ENCODE data around the gene KCNMB1.

Gene KCNMB1

DNA sequence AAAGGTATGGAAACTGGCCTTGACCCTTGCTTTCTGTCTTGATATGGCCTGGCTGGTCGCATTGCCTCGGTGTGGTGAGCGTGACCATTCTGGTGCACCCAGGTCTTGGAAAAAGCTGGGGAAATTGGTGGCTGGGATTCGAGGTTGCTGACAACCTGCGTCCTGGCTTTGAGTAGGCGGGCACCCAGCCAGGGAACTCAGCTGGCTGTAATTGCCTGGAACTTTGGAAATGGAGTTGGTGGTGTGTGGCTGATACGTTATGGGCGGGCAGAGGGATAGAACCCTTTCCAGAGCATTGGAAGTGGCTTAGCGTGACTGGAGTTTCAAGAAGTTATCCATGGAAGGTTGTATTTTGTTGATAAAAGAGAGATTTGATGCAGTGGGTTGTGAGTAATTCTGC is 35.2 kb downstream of the KCNMB1 start:
- intact Hi-C loops (cut with DNase I), result no loop called here
- no peak for DNase-seq

DNA sequence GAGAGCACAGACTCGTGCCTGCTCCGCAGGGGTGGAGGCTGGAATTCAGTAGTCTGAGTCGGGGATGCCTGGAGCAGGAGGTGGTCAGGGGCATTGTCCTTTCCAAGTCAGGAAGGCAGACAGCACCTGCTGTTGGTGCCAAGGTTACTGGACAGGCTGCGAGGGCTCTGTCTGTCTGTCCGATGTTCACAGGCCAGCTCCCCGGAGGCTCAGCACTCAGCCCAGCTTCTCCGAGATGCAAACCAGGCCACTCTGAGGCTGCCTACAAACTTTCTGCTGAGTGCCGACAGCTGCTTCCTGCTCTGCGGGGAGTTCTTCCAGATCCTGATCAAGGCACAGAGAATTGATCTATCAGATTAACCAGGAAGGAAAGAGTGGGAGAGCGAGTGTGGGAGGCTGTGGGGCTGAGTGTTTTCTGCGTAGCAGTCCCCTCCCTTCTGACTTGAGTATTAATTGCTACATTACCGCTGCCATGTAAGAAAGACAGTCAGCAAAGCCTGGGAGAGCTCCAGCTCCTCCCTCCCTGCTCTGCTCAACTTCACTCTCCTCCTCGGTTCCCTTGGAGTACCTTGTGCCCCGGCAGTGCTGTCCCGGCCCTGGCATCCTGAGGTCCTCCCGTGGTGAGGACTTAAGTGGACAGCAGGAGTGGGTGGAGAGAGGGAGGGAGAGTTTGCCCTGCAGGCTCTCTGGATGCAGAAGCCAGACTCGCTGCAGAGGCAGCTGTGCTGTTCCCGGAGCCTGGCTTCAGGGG is 36.0 kb downstream of the KCNMB1 start:
- intact Hi-C loops (cut with DNase I), result no loop called here

DNA sequence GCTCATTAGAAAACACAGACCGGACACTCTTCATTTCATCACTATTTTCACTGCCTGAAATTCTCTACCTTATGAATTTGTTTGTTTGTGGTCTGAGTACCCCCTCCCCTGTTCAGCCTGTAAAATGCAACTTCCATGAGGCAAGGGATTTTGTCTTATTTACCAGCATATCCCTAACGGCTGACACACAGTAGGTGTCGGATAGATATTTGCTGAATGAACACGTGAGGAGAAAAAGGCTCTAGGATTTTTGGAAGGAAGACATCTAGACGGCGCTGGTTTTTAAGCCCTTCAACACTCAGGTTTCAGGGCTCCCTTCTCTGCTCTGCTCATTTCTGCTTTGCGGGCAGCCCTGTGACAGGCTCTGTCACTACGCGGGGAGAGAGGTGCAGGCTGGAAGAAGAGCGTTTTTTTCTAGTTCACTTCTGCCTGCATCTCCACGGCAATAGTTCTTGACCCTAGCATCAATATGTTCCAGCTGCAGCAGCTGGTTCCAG is 41.0 kb downstream of the KCNMB1 start:
- DNase-seq, result no peak
- intact Hi-C loops (cut with DNase I), result loop anchor here (5.0 kb wide), 1 partner anchor 121 kb away; no protein-coding TSS in a partner anchor

More for the DNA sequence above, 36.0 kb downstream of the KCNMB1 start:
- peak in 10 of 42 donors; percentile 12 to 51 (median 30) for DNase-seq

DNA sequence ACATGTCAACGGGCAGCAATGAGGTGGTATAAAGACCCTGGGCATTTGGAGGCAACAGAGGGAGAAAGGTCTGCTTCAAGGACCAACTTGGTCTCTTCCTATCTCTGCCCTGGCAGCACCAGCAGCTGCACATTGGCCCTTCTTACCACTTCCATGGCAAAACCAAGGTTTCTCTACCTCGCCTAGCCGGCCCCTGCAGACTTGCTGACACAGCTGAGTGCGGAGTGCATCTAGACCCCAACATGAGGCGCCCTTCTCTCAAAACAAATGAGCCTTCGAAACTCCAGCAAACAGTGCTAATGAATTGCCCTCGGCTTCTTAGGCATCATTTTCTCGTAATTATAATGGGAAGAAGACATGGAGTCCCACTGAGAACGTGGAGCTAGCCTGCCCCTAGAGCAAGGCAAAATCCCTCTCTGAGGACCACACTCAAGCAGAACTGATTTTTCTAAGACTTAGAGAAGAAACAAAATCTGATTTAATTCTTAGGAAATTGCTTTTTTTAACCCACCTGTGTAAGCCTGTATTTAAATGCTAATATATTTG is 42.1 kb downstream of the KCNMB1 start:
- no peak for DNase-seq
- intact Hi-C loops (cut with DNase I), result loop anchor here (5.0 kb wide), 1 partner anchor 120 kb away; no protein-coding TSS in a partner anchor

DNA sequence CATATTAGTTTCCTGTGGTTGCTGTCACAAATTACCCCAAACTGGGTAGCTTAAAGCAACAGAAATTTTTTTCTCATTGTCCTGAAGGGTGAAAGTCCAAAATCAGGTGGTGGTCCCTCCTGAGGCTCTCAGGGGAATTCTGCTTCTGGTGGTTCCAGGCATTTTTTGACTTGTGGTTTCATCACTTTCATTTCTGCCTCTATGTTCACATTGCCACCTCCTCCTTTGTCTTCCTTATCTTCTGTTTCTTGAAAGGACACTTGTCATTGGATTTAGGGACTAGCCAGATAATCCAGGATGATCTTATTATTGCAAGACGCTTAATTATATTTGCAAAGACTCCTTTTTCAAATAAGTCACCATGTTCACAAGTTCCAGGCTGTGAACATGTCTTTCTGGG is 43.2 kb downstream of the KCNMB1 start:
- intact Hi-C loops (cut with DNase I), result loop anchor here (5.0 kb wide), 1 partner anchor 119 kb away; no protein-coding TSS in a partner anchor
- DNase-seq, result no peak

DNA sequence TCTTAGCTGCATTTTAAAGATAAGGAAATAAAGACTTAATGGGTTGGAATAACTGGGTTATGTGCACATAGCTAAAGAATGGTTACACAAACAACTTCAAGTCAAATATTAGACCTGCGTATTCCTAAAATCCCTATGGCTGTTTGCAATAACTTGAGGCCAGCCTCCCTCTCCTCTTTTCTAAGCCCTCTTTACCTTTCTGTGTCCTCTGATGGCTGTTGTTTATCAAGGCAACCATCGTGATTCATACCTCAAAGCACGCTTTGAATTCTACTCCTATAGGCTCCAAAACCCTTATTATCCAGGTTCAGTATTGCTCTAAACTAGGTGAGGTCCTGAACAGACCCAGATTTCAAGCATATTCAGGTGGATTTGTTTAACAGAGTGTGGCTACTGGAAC is 46.0 kb downstream of the KCNMB1 start:
- no peak for DNase-seq
- intact Hi-C loops (cut with DNase I), result no loop called here

DNA sequence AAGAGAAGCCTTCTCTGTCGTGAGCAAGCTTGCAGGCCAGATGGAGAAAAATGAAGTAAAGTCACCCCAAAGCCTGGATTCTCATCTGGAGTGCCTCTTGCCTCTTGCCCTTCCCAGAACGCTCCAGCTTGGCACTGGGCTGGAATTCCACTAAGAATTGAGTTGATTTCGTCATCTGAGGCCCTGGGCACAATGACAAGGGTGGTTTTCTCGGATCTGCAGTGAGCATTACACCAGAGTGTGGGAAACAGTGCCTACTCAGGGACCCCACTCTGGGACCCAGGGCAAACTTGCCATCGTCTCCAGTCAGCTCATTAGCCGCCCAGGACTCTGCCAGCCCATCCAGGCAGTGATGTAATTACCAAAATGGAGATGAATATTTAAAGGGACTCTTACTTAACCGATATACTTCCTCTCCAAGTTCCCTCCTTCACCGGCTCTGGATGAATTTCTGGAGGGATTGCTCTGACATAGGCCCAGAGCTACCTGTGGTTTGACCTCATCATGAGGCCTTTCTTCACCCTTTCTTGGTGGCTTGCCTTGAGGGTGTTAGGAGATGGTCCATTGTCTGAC is 46.9 kb downstream of the KCNMB1 start:
- intact Hi-C loops (cut with DNase I), result no loop called here
- no peak for DNase-seq

DNA sequence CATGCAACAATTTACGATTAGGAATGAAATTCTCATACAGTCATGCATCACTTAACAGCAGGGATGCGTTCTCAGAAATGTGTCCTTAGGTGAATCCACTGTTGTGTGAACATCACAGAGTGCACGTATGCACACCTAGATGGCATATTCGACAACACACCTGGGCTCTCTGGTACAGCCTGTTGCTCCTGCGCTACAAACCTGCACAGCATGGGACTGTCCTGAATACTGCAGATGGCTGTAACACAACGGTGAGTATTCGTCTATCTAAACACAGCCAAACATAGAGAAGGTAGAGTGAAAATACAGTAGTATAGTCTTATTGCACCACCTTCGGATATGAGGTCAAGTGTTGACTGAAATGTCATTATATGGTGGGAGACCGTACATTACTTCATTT is 47.6 kb downstream of the KCNMB1 start:
- no peak for DNase-seq
- intact Hi-C loops (cut with DNase I), result no loop called here

DNA sequence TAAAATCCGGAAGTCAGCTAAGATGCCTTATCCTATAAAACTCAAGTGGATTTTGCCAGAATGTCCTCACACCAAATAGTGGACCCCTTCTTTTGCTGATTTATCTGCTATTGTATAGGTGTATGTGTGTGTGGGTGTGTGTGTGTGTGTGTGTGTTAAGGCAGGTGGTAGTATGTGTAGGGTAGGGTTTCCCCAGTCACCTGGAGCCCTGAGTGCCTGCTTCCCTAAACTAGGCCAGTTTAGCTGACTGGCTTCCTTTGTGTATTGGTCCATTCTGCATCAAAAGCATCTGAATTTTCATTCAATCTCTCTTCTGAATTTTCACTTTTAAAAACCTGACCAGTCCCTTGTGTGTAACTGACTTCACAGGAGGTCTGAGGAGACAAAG is 49.4 kb downstream of the KCNMB1 start:
- DNase-seq, result no peak
- intact Hi-C loops (cut with DNase I), result no loop called here

DNA sequence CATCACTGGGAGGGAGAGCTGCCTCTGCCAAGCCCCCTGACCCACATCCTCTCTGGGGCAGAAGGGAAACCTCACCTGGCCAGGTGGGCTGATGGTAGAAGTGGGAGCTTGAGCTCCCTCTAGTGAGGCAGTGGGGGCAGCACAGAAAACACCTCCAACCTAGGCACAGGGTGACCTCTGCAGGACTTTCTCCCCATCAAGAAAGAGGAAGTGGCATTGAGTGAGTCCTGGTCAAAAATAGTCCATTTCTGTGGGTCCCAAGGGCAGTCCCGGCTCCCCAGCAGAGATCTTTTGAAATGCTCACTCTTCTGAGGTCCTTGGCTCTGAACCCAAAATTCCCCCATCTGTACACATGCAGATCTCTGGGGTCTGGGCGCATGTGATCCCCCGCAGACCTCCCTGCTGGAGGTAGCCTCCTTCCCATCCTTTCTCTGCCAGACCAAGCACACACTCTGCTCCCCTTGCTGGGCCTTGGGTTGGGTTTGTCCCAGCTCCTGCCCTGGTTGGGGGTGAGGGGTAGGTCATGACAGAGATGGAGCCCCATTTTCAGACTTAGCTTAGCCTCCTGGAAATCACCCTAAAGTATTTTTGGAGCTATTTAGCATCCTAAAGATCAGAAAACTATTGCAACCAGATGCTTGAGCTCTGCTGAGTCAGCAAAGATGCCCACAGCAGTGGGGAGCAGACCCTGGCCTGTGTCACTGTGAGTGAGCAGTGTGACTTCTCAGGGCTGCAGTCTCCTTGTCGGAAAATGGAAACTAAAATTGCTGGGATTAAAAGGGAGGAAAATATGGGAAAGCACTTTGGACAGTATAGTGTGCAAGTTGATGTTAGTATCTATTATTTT is 50.0 kb downstream of the KCNMB1 start:
- peak in 1 of 42 donors; percentile 24 for DNase-seq
- intact Hi-C loops (cut with DNase I), result no loop called here

DNA sequence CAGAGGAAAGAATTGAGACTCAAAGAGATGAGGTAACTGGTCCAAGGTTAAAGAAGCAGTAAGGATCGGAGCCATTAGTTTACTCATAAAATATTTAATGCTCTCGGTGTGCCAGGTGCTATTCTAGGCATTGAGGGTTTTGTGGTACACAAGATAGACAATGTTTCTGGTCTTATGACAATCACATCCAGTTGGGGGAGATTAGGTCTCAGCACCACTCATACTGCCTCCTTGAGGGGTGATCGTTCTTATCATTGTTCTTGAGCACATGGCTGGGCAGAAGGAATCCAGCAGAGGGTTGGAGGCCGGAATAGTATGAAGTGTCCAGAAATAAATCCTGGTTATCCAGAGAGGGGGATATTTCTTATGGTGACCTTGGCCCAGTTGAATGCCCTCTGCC is 50.9 kb downstream of the KCNMB1 start:
- intact Hi-C loops (cut with DNase I), result no loop called here
- no peak for DNase-seq

DNA sequence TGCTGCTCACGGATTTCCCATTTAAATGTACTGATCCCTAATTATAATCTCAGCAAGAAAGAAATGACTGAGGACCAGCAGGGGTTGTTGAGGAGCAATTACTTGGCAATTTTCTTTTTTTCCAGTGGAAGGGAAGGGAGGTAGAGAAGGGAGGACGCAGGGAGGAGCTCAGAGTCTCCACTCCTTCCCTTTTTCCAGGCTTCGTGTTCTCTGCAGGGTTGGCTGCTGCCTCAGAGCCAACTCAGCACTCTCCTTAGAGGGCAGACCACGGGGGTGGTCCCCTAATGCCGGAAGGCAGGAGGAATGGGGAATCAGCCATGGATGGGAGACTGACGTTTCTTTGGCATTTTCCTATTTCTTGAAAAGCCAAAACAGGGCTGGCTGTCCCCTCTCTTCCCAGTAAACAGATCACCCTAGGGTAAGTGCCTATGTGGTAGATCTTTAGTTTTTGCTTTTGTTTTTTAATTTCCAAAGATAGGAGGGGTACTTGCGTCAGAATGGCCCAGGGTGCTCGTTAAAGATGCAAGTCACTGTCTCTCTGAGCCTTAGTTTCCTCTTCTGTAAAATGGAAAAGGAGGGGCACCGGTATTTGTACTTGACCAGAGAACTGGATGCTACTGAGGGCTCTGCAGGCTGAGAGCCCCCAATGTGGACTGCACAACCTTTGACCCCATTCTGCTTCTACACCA is 52.0 kb downstream of the KCNMB1 start:
- intact Hi-C loops (cut with DNase I), result no loop called here
- no peak for DNase-seq

DNA sequence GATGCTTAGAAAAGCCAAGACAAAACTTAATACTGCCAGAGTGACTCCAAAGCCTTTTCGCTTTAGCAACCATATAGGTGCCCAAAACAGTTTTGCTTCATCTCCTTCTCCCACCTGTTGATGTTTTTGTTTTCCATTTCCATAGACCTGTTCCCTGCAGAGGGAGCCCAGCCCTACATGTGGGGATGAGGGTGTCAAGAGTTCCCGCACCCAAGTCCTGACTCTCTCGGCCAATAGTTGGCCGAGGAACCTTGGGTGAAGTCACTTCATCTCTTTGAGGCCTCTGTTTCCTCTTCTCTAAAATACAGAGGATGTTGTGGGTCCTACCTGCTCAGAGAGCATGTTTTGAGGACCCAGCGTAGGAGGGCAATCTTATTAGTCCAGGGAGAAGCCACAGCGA is 53.1 kb downstream of the KCNMB1 start:
- intact Hi-C loops (cut with DNase I), result no loop called here
- no peak for DNase-seq

DNA sequence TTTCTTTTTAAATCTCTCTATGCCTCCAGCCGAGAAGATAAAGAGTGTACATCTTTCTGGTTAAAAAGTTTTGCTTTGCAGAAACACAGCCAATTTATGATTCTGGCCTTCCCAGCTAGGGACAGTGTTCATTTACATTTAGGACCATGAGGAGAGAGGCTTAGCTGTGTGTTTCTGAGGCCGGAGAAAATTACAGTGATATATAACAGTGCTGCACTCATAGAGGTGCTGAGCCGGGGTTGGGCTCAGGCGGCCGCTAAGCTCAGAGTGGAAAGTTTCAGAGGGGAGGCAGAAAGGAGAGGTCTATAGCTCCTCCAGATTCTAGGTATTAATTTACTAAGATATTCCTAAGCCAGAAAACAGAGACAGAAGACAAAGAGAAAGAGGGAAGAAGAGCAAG is 54.5 kb downstream of the KCNMB1 start:
- DNase-seq, result no peak
- intact Hi-C loops (cut with DNase I), result no loop called here

DNA sequence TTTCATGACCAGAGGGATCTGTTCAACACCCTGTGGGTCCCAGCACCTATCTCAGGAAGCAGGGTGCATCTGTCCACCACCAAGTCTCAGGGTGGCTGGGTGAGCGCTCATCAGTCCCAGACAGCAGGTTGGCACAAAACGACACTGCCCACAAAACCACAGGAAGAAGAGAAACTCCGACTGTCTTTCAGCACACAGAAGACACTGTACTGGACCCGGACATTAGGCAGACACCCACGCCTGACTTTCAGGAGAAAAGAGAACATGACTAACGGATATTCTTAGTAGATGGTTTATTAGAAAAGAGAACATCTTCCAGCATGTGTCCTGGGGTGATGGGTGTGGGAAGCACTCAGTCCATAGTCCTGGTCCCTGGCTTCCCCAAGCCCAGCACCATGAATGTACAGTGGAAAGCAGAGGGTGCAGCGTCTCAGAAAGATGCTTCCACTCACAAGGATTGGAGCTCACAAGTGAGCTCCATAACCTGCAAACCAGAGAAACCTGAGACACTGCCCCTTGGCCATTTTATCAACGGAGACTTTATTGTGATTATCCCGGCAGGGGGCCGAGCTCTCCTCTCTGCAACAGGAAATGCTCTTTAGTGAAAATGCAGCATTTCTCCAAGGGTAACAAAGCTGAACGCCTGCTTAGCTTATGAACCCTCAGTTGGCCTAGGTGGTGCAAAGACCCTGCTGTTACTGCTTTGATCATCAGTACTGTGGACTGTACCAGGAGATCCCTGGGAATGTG is 55.8 kb downstream of the KCNMB1 start:
- peak in 15 of 42 donors; percentile 13 to 59 (median 37) for DNase-seq
- intact Hi-C loops (cut with DNase I), result no loop called here

DNA sequence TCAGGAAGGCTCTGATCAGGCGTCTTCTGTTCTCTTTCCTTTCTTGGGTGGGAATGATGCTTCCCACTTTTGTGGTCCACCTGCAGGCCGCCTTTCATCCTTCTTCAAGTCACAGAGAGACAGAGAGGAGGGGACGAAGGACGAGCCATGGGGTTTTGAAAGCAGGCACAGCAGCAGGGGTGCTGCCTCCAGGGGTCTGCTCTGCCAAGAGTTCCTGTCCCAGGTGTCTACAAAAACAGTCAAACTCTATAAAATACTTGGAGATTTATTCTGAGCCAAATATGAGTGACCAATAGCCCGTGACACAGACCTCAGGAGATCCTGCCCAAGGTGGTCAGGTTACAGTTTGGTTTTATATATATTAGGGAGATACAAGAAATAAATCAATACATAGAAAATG is 57.1 kb downstream of the KCNMB1 start:
- intact Hi-C loops (cut with DNase I), result no loop called here
- DNase-seq, result no peak

DNA sequence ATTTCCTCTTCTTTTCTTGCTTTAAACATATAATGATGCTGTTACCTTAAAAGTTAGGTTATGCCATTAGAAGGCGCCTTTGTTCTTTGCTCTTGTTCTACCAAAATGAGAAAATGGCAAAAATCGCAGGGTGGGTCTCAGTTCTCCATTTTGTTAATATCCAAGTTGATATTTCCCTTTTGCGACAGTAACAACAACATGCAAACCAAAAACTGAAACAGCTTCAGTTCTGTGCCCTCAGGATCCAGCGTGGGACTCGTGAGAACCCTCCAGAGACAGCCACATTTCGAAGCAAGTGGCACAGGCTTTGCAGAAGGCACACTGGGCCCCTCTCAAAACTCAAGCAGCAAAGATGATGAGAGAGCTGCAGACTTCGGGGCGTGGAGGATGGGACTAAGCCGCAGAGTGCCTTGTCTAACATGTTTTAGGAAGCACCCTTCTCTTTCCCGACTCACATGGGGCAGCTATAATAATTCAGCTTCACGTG is 58.6 kb downstream of the KCNMB1 start:
- no peak for DNase-seq
- intact Hi-C loops (cut with DNase I), result no loop called here

DNA sequence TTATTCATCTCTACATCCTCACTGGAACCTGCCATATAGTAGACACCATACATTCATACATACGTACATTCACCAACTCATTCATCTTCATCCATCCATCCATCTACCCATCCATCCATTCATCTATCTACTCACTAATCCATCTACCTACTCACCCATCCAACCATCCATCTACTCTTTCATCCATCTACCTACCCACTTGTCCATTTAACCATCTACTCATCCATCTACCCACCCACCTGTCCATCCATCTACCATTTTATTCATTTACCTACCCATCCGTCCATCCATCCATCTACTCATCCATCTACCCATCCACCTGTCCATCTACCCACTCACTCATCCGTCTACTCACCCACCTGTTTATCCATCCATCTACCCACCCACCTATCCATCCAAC is 59.6 kb downstream of the KCNMB1 start:
- intact Hi-C loops (cut with DNase I), result no loop called here
- DNase-seq, result no peak
